Activated T-helper 17 cell treated with anti-CD3 and anti-CD28 coated beads, Interleukin-2, amount 50 U/mL, for 72 hours (primary cell): ENCODE data around the gene ENPP7. TPM values are rescaled to one million over a fixed set of nuclear protein-coding genes. Genes with fewer than 3 reads are reported as not detected.

Source experiments
- ATAC-seq: fragments of 150-1000 bp; cut with Tn5 transposase; replicated peaks from 2 replicates; pipeline ENCODE4 v1.10.0; 2021; ENCODE audit warnings: mild to moderate bottlenecking, moderate library complexity
- H3K27ac Mint-ChIP-seq: one replicate; pipeline ENCODE4 v1.8.0; 2022; ENCODE audit warnings: mixed read lengths
- H3K27me3 Mint-ChIP-seq: one replicate; pipeline ENCODE4 v1.8.0; 2022; ENCODE audit warnings: mixed read lengths
- H3K36me3 Mint-ChIP-seq: one replicate; pipeline ENCODE4 v1.8.0; 2022; ENCODE audit warnings: low read depth, mild to moderate bottlenecking, mixed read lengths
- H3K4me1 Mint-ChIP-seq: one replicate; pipeline ENCODE4 v1.8.0; 2022; ENCODE audit warnings: mixed read lengths
- H3K4me3 Mint-ChIP-seq: one replicate; pipeline ENCODE4 v1.8.0; 2022; ENCODE audit warnings: mild to moderate bottlenecking, mixed read lengths
- H3K9me3 Mint-ChIP-seq: one replicate; pipeline ENCODE4 v1.8.0; 2022; ENCODE audit warnings: mixed read lengths
- total RNA-seq, 2 donors: library from RNA; stranded (reverse); gene quantifications; one replicate each; pipeline ENCODE4 v1.2.3, GENCODE V29; 2022

The ENPP7 gene
- total RNA-seq, 2 donors from 2014 or later: 0.50 TPM; not detected in 1

DNA sequence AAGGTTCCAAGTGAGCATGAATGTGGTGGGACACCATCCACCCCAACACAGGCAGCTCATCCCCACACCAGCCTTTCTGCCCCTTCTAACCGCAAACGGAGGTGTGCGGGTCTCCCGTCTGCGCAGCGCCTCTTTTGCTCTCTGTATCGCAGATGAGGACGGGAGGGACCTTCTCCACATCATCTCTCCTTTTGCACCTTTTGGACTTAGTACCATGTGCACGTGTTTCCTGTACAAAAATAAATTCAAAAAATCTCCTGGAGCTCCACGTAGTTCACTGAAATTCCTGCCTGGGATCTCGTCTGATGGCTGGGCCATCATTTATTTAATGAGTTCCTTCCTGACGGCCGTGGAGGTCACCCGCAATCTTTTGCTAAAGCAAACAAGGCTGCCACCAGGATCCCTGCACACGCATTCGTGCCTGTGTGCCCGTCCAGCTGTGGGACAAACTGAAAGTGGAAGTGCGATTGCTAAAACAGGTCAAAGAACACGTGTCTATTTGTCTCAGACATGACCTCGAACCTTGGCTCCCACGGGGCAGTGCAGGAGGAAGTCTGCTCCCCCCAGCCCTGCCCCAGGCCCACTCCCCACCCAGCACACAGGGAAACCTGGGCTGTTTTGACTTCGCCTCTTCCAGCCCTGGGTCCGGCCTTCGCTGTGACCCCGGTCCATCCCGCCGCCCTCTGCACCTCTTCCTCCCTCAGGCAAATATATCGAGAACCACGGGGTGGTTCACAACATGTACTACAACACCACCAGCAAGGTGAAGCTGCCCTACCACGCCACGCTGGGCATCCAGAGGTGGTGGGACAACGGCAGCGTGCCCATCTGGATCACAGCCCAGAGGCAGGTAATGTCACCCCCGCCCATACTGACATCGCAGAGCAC is 2.3 kb downstream of the ENPP7 start:
- H3K36me3 Mint-ChIP-seq: no peaks in the 10 kb centered on the region
- H3K4me3 Mint-ChIP-seq: peak overlapping the region; percentile 84
- ATAC-seq: peak; percentile 67

GRCh38 chr17:79733692-79734070 is 2.9 kb downstream of the ENPP7 start:
- Mint-ChIP-seq H3K36me3 (no peaks in the 10 kb centered on the region), H3K4me3 (peak overlapping the region; percentile 84), H3K27me3 (peaks cover 4% of the 10 kb centered on the region), H3K27ac (peak overlapping the region; percentile 83), H3K4me1 (peaks cover 13% of the 10 kb centered on the region), H3K9me3 (no peaks in the 10 kb centered on the region)
- ATAC-seq: no peak

More for the DNA sequence above, 2.3 kb downstream of the ENPP7 start:
- H3K9me3 Mint-ChIP-seq: no peaks in the 10 kb centered on the region
- peaks cover 13% of the 10 kb centered on the region for H3K4me1 Mint-ChIP-seq
- H3K27me3 Mint-ChIP-seq: peaks cover 4% of the 10 kb centered on the region
- H3K27ac Mint-ChIP-seq: peak overlapping the region; percentile 83

GRCh38 chr17:79735096-79735495 is 4.4 kb downstream of the ENPP7 start:
- no peak overlapping the region for H3K27ac Mint-ChIP-seq
- no peak for ATAC-seq

GRCh38 chr17:79737046-79737921 is 6.5 kb downstream of the ENPP7 start:
- H3K4me3 Mint-ChIP-seq: no peak overlapping the region
- peaks cover 19% of the 10 kb centered on the region for H3K27me3 Mint-ChIP-seq
- peaks cover 7% of the 10 kb centered on the region for H3K4me1 Mint-ChIP-seq
- no peaks in the 10 kb centered on the region for H3K36me3 Mint-ChIP-seq
- no peak for ATAC-seq
- no peaks in the 10 kb centered on the region for H3K9me3 Mint-ChIP-seq
- H3K27ac Mint-ChIP-seq: no peak overlapping the region

More at GRCh38 chr17:79735096-79735495, 4.4 kb downstream of the ENPP7 start:
- H3K9me3 Mint-ChIP-seq: no peaks in the 10 kb centered on the region
- H3K36me3 Mint-ChIP-seq: no peaks in the 10 kb centered on the region
- H3K27me3 Mint-ChIP-seq: peaks cover 15% of the 10 kb centered on the region
- no peak overlapping the region for H3K4me3 Mint-ChIP-seq
- H3K4me1 Mint-ChIP-seq: peaks cover 8% of the 10 kb centered on the region

DNA sequence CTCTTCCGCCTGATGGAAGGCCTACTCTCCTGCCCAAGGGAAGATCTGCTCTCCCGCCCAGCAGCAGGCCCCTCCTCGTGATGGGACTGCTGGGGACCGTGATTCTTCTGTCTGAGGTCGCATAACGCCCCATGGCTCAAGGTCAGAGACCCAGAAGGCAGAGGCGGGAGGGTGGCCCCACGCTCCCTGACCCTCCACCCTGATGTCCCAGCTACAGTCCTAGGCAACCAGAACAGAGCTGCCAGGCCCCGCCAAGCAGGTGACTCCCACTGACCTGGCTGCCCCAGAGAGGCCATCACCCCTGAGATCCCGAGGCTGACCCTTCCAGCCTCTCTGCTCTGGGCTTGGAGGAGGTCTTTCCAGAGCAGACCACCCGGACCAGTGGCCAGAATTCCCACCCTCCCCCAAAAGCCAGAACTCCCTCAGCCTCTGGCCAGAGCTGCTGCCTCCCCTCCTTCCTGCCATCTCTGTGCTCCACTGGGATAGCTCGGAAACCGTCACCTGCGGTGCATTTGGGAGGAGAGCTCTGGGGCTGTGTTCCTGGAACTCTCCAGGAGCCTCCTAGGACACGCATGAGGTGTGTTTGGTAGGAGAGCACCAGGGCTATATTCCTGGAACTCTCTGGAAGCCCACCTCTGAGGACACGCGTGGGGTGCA is 7.3 kb downstream of the ENPP7 start:
- Mint-ChIP-seq H3K27ac (no peak overlapping the region), H3K27me3 (peaks cover 19% of the 10 kb centered on the region), H3K4me3 (no peak overlapping the region), H3K9me3 (no peaks in the 10 kb centered on the region), H3K4me1 (peaks cover 1% of the 10 kb centered on the region), H3K36me3 (no peaks in the 10 kb centered on the region)
- no peak for ATAC-seq

GRCh38 chr17:79738643-79739042 is 7.9 kb downstream of the ENPP7 start:
- Mint-ChIP-seq H3K4me3 (no peak overlapping the region), H3K36me3 (no peaks in the 10 kb centered on the region), H3K9me3 (no peaks in the 10 kb centered on the region), H3K27ac (no peak overlapping the region), H3K27me3 (peaks cover 19% of the 10 kb centered on the region), H3K4me1 (no peaks in the 10 kb centered on the region)
- ATAC-seq: no peak

- H3K27ac Mint-ChIP-seq: no peak overlapping the region
- no peaks in the 10 kb centered on the region for H3K4me1 Mint-ChIP-seq
- H3K27me3 Mint-ChIP-seq: peaks cover 19% of the 10 kb centered on the region
- no peak overlapping the region for H3K4me3 Mint-ChIP-seq
- H3K9me3 Mint-ChIP-seq: no peaks in the 10 kb centered on the region
- no peak for ATAC-seq
- H3K36me3 Mint-ChIP-seq: no peaks in the 10 kb centered on the region
Measured at GRCh38 chr17:79739148-79740062, 8.7 kb downstream of the ENPP7 start.

- Mint-ChIP-seq H3K27me3 (peaks cover 19% of the 10 kb centered on the region), H3K4me1 (no peaks in the 10 kb centered on the region), H3K4me3 (no peak overlapping the region), H3K36me3 (no peaks in the 10 kb centered on the region), H3K9me3 (no peaks in the 10 kb centered on the region), H3K27ac (no peak overlapping the region)
- ATAC-seq: no peak
Measured at GRCh38 chr17:79740413-79740812, 9.7 kb downstream of the ENPP7 start.

- H3K36me3 Mint-ChIP-seq: no peaks in the 10 kb centered on the region
Measured at GRCh38 chr17:79741401-79741750, 10.6 kb downstream of the ENPP7 start.

DNA sequence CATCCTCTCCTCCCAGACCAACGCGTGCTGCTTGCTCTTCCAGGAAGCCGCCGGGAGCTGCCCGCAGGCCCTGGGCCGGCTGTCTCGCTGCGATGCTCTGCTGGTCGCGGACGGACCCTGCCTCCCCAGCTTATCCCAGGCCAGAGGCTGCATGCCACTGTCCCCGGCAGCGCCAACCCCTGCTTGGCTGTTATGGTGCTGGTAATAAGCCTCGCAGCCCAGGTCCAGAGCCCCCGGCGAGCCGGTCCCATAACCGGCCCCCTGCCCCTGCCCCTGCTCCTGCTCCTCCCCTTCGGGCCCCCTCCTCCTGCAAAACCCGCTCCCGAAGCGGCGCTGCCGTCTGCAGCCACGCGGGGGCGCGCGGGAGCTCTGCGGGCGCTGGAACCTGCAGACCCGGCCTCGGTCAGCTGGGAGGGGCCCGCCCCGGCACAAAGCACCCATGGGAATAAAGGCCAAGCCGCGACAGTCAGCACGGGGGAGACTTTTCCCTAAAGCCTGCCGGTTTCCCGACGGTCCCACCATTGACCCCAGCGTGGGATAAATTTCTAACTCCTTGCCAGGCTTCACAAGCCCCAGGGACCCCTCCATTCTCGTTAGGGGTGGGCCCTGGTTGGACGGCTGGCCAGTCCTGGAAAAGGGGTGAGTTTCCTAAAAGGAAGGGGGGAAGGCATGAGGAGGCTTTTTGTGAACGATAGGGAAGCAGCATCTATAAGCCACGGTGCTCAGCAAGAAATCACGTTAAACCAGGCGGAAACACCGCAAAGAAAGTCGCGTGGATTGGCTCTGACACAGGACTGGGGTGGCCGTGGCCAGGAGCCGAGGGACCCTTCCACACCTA is 11.2 kb downstream of the ENPP7 start:
- Mint-ChIP-seq H3K9me3 (no peaks in the 10 kb centered on the region), H3K36me3 (no peaks in the 10 kb centered on the region), H3K4me1 (no peaks in the 10 kb centered on the region), H3K27me3 (peaks cover 16% of the 10 kb centered on the region), H3K27ac (no peak overlapping the region), H3K4me3 (no peak overlapping the region)
- peak; percentile 54 for ATAC-seq

More at GRCh38 chr17:79741401-79741750, 10.6 kb downstream of the ENPP7 start:
- Mint-ChIP-seq H3K4me3 (no peak overlapping the region), H3K9me3 (no peaks in the 10 kb centered on the region), H3K27me3 (peaks cover 17% of the 10 kb centered on the region), H3K27ac (no peak overlapping the region), H3K4me1 (no peaks in the 10 kb centered on the region)
- ATAC-seq: no peak

GRCh38 chr17:79742589-79742918 is 11.8 kb downstream of the ENPP7 start:
- ATAC-seq: no peak
- Mint-ChIP-seq H3K9me3 (no peaks in the 10 kb centered on the region), H3K4me3 (no peak overlapping the region), H3K27ac (no peak overlapping the region), H3K27me3 (peaks cover 19% of the 10 kb centered on the region), H3K36me3 (no peaks in the 10 kb centered on the region), H3K4me1 (no peaks in the 10 kb centered on the region)

DNA sequence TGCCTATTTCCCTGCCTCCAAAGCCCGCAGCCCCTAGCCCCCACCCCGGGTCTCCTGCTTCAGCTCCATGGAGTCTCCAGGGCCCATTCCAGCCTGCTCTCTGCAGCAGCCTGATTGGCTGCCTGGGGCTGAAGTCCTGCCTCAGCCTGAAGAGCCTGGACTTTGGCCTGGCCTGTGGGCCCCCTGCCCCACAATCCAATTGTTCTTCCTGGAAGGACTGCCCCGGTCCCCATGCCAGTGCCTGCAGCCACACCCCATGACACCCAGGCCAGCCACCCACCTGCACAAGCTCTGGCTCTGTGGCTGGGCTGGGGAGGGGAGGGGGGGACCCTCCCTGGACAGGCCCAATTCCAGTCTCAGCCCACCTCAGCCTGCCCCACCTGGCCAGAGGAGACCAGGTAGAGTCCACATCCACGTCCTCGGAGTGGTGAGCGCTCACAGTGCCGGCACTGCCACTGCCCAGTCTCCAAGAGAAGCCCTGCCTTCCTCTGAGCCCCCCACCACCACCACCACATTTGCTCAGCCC is 12.3 kb downstream of the ENPP7 start:
- no peak overlapping the region for H3K4me3 Mint-ChIP-seq
- H3K4me1 Mint-ChIP-seq: no peaks in the 10 kb centered on the region
- H3K9me3 Mint-ChIP-seq: no peaks in the 10 kb centered on the region
- no peak for ATAC-seq
- H3K27me3 Mint-ChIP-seq: peaks cover 24% of the 10 kb centered on the region
- no peak overlapping the region for H3K27ac Mint-ChIP-seq
- no peaks in the 10 kb centered on the region for H3K36me3 Mint-ChIP-seq

DNA sequence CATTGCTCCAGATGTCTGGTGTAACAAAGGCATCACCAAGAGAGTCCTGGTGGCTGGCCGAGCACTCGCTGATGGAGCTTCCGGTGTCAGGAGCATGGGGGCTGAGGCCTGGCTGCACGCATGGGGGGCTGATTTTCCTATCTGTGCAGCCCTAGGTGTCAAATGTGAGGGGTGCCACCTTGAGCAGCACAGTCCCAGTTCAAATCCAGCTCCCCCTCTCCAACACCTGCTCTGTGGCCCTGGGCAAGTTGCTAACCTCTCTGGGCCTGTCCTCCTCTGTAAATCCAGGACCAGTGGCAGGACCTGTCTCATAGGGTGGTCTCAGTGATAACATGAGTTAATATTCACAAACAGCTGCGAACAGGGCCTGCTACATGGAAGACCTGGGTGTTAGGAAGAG is 12.9 kb downstream of the ENPP7 start:
- H3K36me3 Mint-ChIP-seq: no peaks in the 10 kb centered on the region
- H3K4me3 Mint-ChIP-seq: no peak overlapping the region
- H3K9me3 Mint-ChIP-seq: no peaks in the 10 kb centered on the region
- no peak overlapping the region for H3K27ac Mint-ChIP-seq
- no peaks in the 10 kb centered on the region for H3K4me1 Mint-ChIP-seq
- H3K27me3 Mint-ChIP-seq: peaks cover 24% of the 10 kb centered on the region
- no peak for ATAC-seq
